GM12878 (cell line): ENCODE data around the gene RIPOR3. TPM values are rescaled to one million over a fixed set of nuclear protein-coding genes. Genes with fewer than 3 reads are reported as not detected.

Experiments used
- ATAC-seq: fragments of 200-7000 bp; cut with Tn5 transposase; 3 replicates; pipeline ENCODE4 v1.9.1; 2020; ENCODE audit warnings: mild to moderate bottlenecking, moderate library complexity
- BruUV-seq: library from RNA; stranded (reverse); fragments of 400-500 nt; replicated peaks from 2 replicates; lab custom pipeline; 2021; lab: Mats Ljungman, UMichigan
- CTCF ChIA-PET: fragments of 300-600 bp; sonication (Branson Sonifier 250); formaldehyde crosslinking; extraction: SDS; loops from one replicate; lab custom pipeline; 2021; ENCODE audit warnings: inconsistent platforms; lab: Yijun Ruan, JAX
- POLR2A ChIA-PET: fragments of 350-600 bp; formaldehyde crosslinking; extraction: SDS; loops from one replicate; lab custom pipeline; 2021; ENCODE audit warnings: inconsistent platforms; lab: Charles Lee
- RAD21 ChIA-PET: fragments of 300-600 bp; sonication (Branson Sonifier 250); formaldehyde crosslinking; loops from one replicate; lab custom pipeline; 2023; ENCODE audit warnings: antibody characterized with exemption; ENCODE audit not compliant: unreplicated experiment; lab: Charles Lee
- SMC1A ChIA-PET: fragments of 300-600 bp; sonication (Branson Sonifier 250); formaldehyde crosslinking; loops from one replicate; lab custom pipeline; 2023; ENCODE audit not compliant: unreplicated experiment, uncharacterized antibody; lab: Charles Lee
- DNase-seq: peaks from one replicate; pipeline ENCODE4 v3.0.0-alpha.2; 2011; ENCODE audit warnings: low read depth, low spot score
- FAIRE-seq: peaks from 3 replicates; lab custom pipeline; 2011; peaks lifted over from hg19 to GRCh38; lab: Jason Lieb, UNC
- H2AFZ ChIP-seq: 2 replicates; pipeline ENCODE4 v1.6.0; 2011; ENCODE audit warnings: low read depth, low read length, control low read depth; ENCODE audit not compliant: control insufficient read depth
- H3K27ac ChIP-seq: 2 replicates; pipeline ENCODE4 v1.5.1; 2011; ENCODE audit warnings: control low read depth; ENCODE audit not compliant: control insufficient read depth, insufficient read depth
- H3K27me3 ChIP-seq, 2 experiments: replicated peaks in 1 of 2; 2 replicates each; pipeline versions ENCODE4 v1.6.0 to v1.6.1; 2011; ENCODE audit warnings: low read length in 1 of 2; ENCODE audit not compliant: control insufficient read depth in 2 of 2, insufficient read depth in 2 of 2
- H3K36me3 ChIP-seq, 2 experiments: 2 replicates each; pipeline ENCODE4 v1.5.1; 2011; ENCODE audit warnings: low read length in 1 of 2; ENCODE audit not compliant: control insufficient read depth in 2 of 2, insufficient read depth in 2 of 2
- H3K4me1 ChIP-seq: 2 replicates; pipeline ENCODE4 v1.6.1; 2011; ENCODE audit warnings: mild to moderate bottlenecking, low read length, moderate library complexity, mixed read lengths; ENCODE audit not compliant: control insufficient read depth, insufficient read depth
- H3K4me2 ChIP-seq: 2 replicates; pipeline ENCODE4 v1.6.0; 2011; ENCODE audit warnings: control low read depth; ENCODE audit not compliant: control insufficient read depth, insufficient read depth
- H3K4me3 ChIP-seq: fragments of 200-600 bp; sonication (generic); 2 replicates; pipeline ENCODE4 v1.5.1; 2016
- H3K79me2 ChIP-seq: 2 replicates; pipeline ENCODE4 v1.6.0; 2011; ENCODE audit warnings: low read length; ENCODE audit not compliant: control insufficient read depth, insufficient read depth
- H3K9ac ChIP-seq: 2 replicates; pipeline ENCODE4 v1.8.0; 2011; ENCODE audit warnings: low read length, control low read depth, mixed read lengths; ENCODE audit not compliant: control insufficient read depth, insufficient read depth
- H3K9me3 ChIP-seq: replicated peaks from 3 replicates; pipeline ENCODE4 v1.5.1; 2011; ENCODE audit warnings: mild to moderate bottlenecking, low read length; ENCODE audit not compliant: control insufficient read depth, insufficient read depth
- H4K20me1 ChIP-seq: 2 replicates; pipeline ENCODE4 v1.6.0; 2011; ENCODE audit not compliant: control insufficient read depth, insufficient read depth
- ASH2L ChIP-seq: fragments of 300-600, 200-600 bp; sonication (generic); IDR thresholded peaks from 2 replicates; pipeline ENCODE4 v1.6.1; 2017; ENCODE audit warnings: low read depth, mild to moderate bottlenecking, borderline replicate concordance
- ATF2 ChIP-seq: IDR thresholded peaks from 2 replicates; pipeline ENCODE4 v1.6.1; 2012; ENCODE audit warnings: low read length, inconsistent platforms
- BMI1 ChIP-seq: fragments of 450-650 bp; IDR thresholded peaks from 2 replicates; pipeline ENCODE4 v1.6.1; 2016; ENCODE audit warnings: mild to moderate bottlenecking, moderate library complexity, borderline replicate concordance
- CHD2 ChIP-seq: IDR thresholded peaks from 2 replicates; pipeline ENCODE4 v1.6.1; 2011; ENCODE audit warnings: low read depth, low read length, improper control_type of control experiment, borderline replicate concordance
- JUNB ChIP-seq: IDR thresholded peaks from 2 replicates; pipeline ENCODE4 v1.6.1; 2016; ENCODE audit warnings: antibody characterized with exemption, mild to moderate bottlenecking
- MEF2A ChIP-seq: IDR thresholded peaks from 2 replicates; pipeline ENCODE4 v1.6.1; 2011; ENCODE audit warnings: low read depth, mild to moderate bottlenecking, low read length, moderate library complexity; ENCODE audit not compliant: insufficient read depth
- NKRF ChIP-seq: fragments of 450-650 bp; conservative IDR thresholded peaks from 2 replicates; pipeline ENCODE4 v1.6.1; 2017; ENCODE audit warnings: mild to moderate bottlenecking, moderate library complexity
- PML ChIP-seq: IDR thresholded peaks from 2 replicates; pipeline ENCODE4 v1.6.1; 2012; ENCODE audit warnings: low read length, inconsistent platforms
- POLR2AphosphoS2 ChIP-seq: IDR thresholded peaks from 2 replicates; pipeline ENCODE4 v1.6.1; 2011; ENCODE audit warnings: low read depth, mild to moderate bottlenecking, low read length, improper control_type of control experiment, moderate library complexity
- RAD51 ChIP-seq: fragments of 450-650 bp; IDR thresholded peaks from 2 replicates; pipeline ENCODE4 v1.6.1; 2016; ENCODE audit warnings: moderate library complexity, mild to moderate bottlenecking, inconsistent platforms
- RELA ChIP-seq: fragments of 450-650 bp; IDR thresholded peaks from 2 replicates; pipeline ENCODE4 v1.8.0; 2014; ENCODE audit warnings: borderline replicate concordance; ENCODE audit not compliant: partially characterized antibody
- STAT1 ChIP-seq: fragments of 450-650 bp; conservative IDR thresholded peaks from 2 replicates; pipeline ENCODE4 v1.6.1; 2014; ENCODE audit warnings: antibody characterized with exemption, mild to moderate bottlenecking
- TARDBP ChIP-seq: IDR thresholded peaks from 2 replicates; pipeline ENCODE4 v1.6.1; 2016; ENCODE audit warnings: borderline replicate concordance
- TCF12 ChIP-seq: IDR thresholded peaks from 2 replicates; pipeline ENCODE4 v1.6.1; 2011; ENCODE audit warnings: low read depth, mild to moderate bottlenecking, low read length
- TCF7 ChIP-seq: IDR thresholded peaks from 2 replicates; pipeline ENCODE4 v1.6.1; 2014; ENCODE audit warnings: antibody characterized with exemption, borderline replicate concordance
- USF1 ChIP-seq: IDR thresholded peaks from 2 replicates; pipeline ENCODE4 v1.6.1; 2011; ENCODE audit warnings: borderline replicate concordance, low read depth, mild to moderate bottlenecking, moderate library complexity, mixed read lengths, low read length; ENCODE audit not compliant: insufficient read depth; ENCODE audit errors: extremely low read length
- ZNF217 ChIP-seq: fragments of 450-650 bp; IDR thresholded peaks from 2 replicates; pipeline ENCODE4 v1.6.1; 2017; ENCODE audit warnings: antibody characterized with exemption, mild to moderate bottlenecking
- WGBS: methylation state at CpG from one replicate; pipeline ENCODE4 v1.1.6; 2016; ENCODE audit warnings: low lambda C conversion rate; ENCODE audit not compliant: insufficient replicate concordance, insufficient coverage; ENCODE audit errors: missing lambda C conversion rate; 5-methylcytosine and 5-hydroxymethylcytosine counted together
- in situ Hi-C: fragments of 300-500 bp; cut with MboI; formaldehyde crosslinking; loops from 9 replicates; pipeline ENCODE4 v1.14.3; 2018; ENCODE audit warnings: mixed read lengths
- intact Hi-C: fragments of 100-400 bp; cut with micrococcal nuclease; formaldehyde crosslinking; loops from one replicate; pipeline ENCODE4 v1.14.2; 2022; ENCODE audit not compliant: unreplicated experiment
- polyA plus RNA-seq, 11 experiments: library from polyadenylated mRNA; depleted of rRNA in 4 of 11; unstranded in 6 of 11; stranded (reverse) in 5 of 11; fragments of >200 nt; fragmentation: Nextera tagmentation in 4 of 11; fragmentation: Illumina TruSeq in 1 of 11; extraction: Ambion mirVana in 4 of 11; extraction: Trizol in 1 of 11; gene quantifications; 1 replicate in 1 of 11; 2 replicates in 10 of 11; pipeline versions ENCODE4 v1.2.1 to v1.2.3, GENCODE V29; 2011 to 2016; ENCODE audit warnings: inconsistent platforms in 2 of 11, missing spikeins in 2 of 11, low read depth in 1 of 11
- total RNA-seq, 4 experiments: library from RNA; depleted of rRNA in 3 of 4; stranded (reverse); fragments of >200 nt in 3 of 4; fragmentation: Illumina TruSeq in 1 of 4; extraction: Trizol in 1 of 4; gene quantifications; 2 replicates each; pipeline versions ENCODE4 v1.2.1 to v1.2.3, GENCODE V29; 2013 to 2021

Gene RIPOR3
- total and polyA plus RNA-seq, 10 of the 15 experiments (the other 5 are each of a cell fraction or from before 2014, with no cell fraction given), result 0.04 to 0.55 (median 0.12) TPM; not detected in 6

- TF ChIP-seq USF1, result no peak
- TF ChIP-seq TCF12, result no peak
- no peak for TF ChIP-seq RAD51
These were observed 131.3 kb downstream of the RIPOR3 start (continued) for GRCh38 chr20:50559856-50560638.

GRCh38 chr20:50559149-50559548 is 132.2 kb downstream of the RIPOR3 start:
- Histone ChIP-seq H3K4me2 (no peak overlapping the region), H3K27me3 (no peaks in the 10 kb centered on the region), H3K9ac (no peak overlapping the region), H2AFZ (no peak overlapping the region), H3K4me1 (peaks cover 7% of the 10 kb centered on the region; the same call in 1 of the 2 replicates), H4K20me1 (no peaks in the 10 kb centered on the region), H3K79me2 (peaks cover 55% of the 10 kb centered on the region), H3K9me3 (peaks cover 3% of the 10 kb centered on the region; the same call in 2 of the 3 replicates), H3K4me3 (no peak overlapping the region), H3K36me3 (peaks cover 11 to 35% of the 10 kb centered on the region in 2 experiments), H3K27ac (no peak overlapping the region)
- ATAC-seq, result no peak
- WGBS, result 96% methylated on average over 6 of the region's 6 CpGs
- RAD21 ChIA-PET, result interaction anchor here (1.0 to 1.1 kb wide), 2 partner anchors 33 to 55 kb away, joined by 3 to 4 read pairs; no protein-coding TSS in a partner anchor
- no peak for FAIRE-seq
- no TSS peak for BruUV-seq
- in situ Hi-C loops (no loop called here), intact Hi-C loops (no loop called here)
- CTCF ChIA-PET, result interaction anchor here (0.9 to 2.2 kb wide), 4 partner anchors 8 to 55 kb away, joined by 3 to 5 read pairs (median 4); no protein-coding TSS in a partner anchor
- POLR2A ChIA-PET, result interaction anchor here (1.2 kb wide), 1 partner anchor 76 kb away, joined by 3 read pairs; no protein-coding TSS in a partner anchor
- DNase-seq, result no peak
- SMC1A ChIA-PET, result interaction anchor here (0.6 to 73.1 kb wide), 2 partner anchors 50 to 902 kb away, joined by 3 to 2799 read pairs; partner anchors contain the start of gene PTPN1
- TF ChIP-seq RELA (no peak), ASH2L (no peak), TCF7 (no peak), CHD2 (no peak), MEF2A (no peak), PML (no peak), USF1 (no peak), ZNF217 (no peak), STAT1 (no peak), BMI1 (no peak), TARDBP (no peak), NKRF (no peak), POLR2AphosphoS2 (no peak), ATF2 (no peak), JUNB (no peak)
